ENCODE data around the gene UGGT1.

UGGT1 gene

GRCh38 chr2:128115921-128116623 lies 25.1 kb downstream of the UGGT1 start:
- Histone ChIP-seq H3K9me3 (no peaks in the 10 kb centered on the region), H3K4me1 (no peaks in the 10 kb centered on the region), H3K36me3 (no peaks in the 10 kb centered on the region), H3K27me3 (no peaks in the 10 kb centered on the region), H3K4me3 (ENCODE audit: low read depth, low read length) (no peak overlapping the region)
- DNase-seq = no peak
- no peak for TF ChIP-seq CTCF (IDR thresholded peaks at IDR 0.05; ENCODE audit: low read depth, low read length)

DNA sequence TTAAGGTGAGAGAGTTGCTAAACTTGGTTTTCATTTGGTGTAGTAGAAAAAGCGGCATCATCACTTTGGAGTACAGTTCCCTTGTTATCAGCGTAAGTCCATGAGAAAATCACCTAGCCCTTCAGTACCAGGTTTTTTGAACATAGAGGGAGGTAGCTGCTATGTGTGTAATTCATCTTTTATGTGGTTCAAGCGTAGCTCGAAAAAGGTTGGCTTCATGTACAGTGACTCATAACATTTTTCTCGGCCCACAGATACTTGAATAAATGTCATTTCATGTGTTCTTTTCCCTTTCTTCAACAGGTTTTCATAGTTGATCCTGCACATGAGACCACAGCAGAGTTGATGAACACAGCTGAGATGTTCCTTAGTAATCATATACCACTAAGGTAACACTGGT lies 43.6 kb downstream of the UGGT1 start:
- Histone ChIP-seq H3K27me3 (no peaks in the 10 kb centered on the region), H3K36me3 (peaks cover 4% of the 10 kb centered on the region), H3K4me3 (ENCODE audit: low read depth, low read length) (no peak overlapping the region), H3K4me1 (no peaks in the 10 kb centered on the region), H3K9me3 (no peaks in the 10 kb centered on the region)
- TF ChIP-seq CTCF (IDR thresholded peaks at IDR 0.05; ENCODE audit: low read depth, low read length) = no peak
- DNase-seq = no peak

DNA sequence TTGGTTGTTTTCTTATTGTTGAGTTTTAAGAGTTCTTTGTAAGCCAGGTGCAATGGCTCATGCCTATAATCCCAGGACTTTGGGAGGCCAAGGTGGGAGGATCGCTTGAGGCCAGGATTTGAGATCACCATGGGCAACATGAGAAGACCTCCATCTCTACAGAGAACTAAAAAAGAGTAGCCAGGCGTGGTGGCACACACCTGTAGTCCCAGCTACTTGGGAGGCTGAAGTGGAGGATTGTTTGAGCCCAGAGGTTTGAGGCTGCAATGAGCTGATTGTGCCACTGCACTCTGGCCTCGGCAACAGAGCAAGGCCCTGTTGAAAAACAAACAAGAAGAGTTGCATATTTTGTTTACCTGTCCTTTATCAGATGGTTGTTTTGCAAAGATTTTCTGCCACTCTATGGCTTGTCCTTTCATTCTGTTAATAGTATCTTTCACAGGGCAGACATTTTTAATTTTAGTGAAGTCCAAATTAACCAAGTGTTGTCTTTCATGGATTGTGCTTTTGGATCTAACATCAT lies 46.2 kb downstream of the UGGT1 start:
- no peak for DNase-seq
- TF ChIP-seq CTCF (IDR thresholded peaks at IDR 0.05; ENCODE audit: low read depth, low read length) = no peak
- Histone ChIP-seq H3K36me3 (peaks cover 4% of the 10 kb centered on the region), H3K27me3 (no peaks in the 10 kb centered on the region), H3K4me1 (no peaks in the 10 kb centered on the region), H3K4me3 (ENCODE audit: low read depth, low read length) (no peak overlapping the region), H3K9me3 (no peaks in the 10 kb centered on the region)

GRCh38 chr2:128139624-128140023 lies 48.6 kb downstream of the UGGT1 start:
- DNase-seq = no peak
- no peak overlapping the region for H3K4me3 ChIP-seq (ENCODE audit: low read depth, low read length)
- H3K4me1 ChIP-seq = no peaks in the 10 kb centered on the region
- no peaks in the 10 kb centered on the region for H3K27me3 ChIP-seq
- H3K9me3 ChIP-seq = no peaks in the 10 kb centered on the region
- TF ChIP-seq CTCF (IDR thresholded peaks at IDR 0.05; ENCODE audit: low read depth, low read length) = no peak
- no peaks in the 10 kb centered on the region; the same call in none of the 2 replicates for H3K36me3 ChIP-seq

- no peak for TF ChIP-seq CTCF (IDR thresholded peaks at IDR 0.05; ENCODE audit: low read depth, low read length)
- H3K4me3 ChIP-seq (ENCODE audit: low read depth, low read length) = no peak overlapping the region
- no peak for DNase-seq
- H3K4me1 ChIP-seq = no peaks in the 10 kb centered on the region
- no peaks in the 10 kb centered on the region for H3K27me3 ChIP-seq
- no peaks in the 10 kb centered on the region for H3K9me3 ChIP-seq
- H3K36me3 ChIP-seq = no peaks in the 10 kb centered on the region
Measured at GRCh38 chr2:128145651-128146050, 54.7 kb downstream of the UGGT1 start.

- no peak overlapping the region for H3K4me3 ChIP-seq (ENCODE audit: low read depth, low read length)
- DNase-seq = no peak
- H3K27me3 ChIP-seq = no peaks in the 10 kb centered on the region
- no peaks in the 10 kb centered on the region for H3K9me3 ChIP-seq
- H3K36me3 ChIP-seq = no peaks in the 10 kb centered on the region; the same call in 1 of the 2 replicates
- H3K4me1 ChIP-seq = no peaks in the 10 kb centered on the region
- no peak for TF ChIP-seq CTCF (IDR thresholded peaks at IDR 0.05; ENCODE audit: low read depth, low read length)
Measured at GRCh38 chr2:128153786-128154185, 62.8 kb downstream of the UGGT1 start.
